NCI-H1436 (cell line): Measurements from ENCODE around the gene C4orf46.
"Not testable (repeated sequence)": the region's sequence is repeated elsewhere in the genome, so short reads cannot be mapped to it uniquely, and the experiment has no call there.

Experiments
- DNase-seq: peaks from one replicate; lab custom pipeline; 2025; lab: John Stamatoyannopoulos, UW

The C4orf46 gene

GRCh38 chr4:158671665-158671914, at the start of gene C4orf46:
C4orf46 (minus strand) TSS chr4:158671887; CDS start chr4:158671801, 86 bp downstream.
- DNase-seq = no peak

- DNase-seq = no peak
Measured at GRCh38 chr4:158715802-158716201, 44.1 kb upstream of the C4orf46 start.

GRCh38 chr4:158714937-158715336, 43.2 kb upstream of the C4orf46 start:
- DNase-seq = no peak

GRCh38 chr4:158712622-158713021, 40.9 kb upstream of the C4orf46 start:
- DNase-seq = not testable (repeated sequence)

GRCh38 chr4:158710814-158711213, 39.1 kb upstream of the C4orf46 start:
- DNase-seq = no peak

GRCh38 chr4:158704274-158704673, 32.6 kb upstream of the C4orf46 start:
- DNase-seq = no peak

GRCh38 chr4:158688813-158689212, 17.1 kb upstream of the C4orf46 start:
- DNase-seq = no peak

GRCh38 chr4:158682066-158682465, 10.4 kb upstream of the C4orf46 start:
- DNase-seq = no peak

GRCh38 chr4:158681629-158682028, 9.9 kb upstream of the C4orf46 start:
- no peak for DNase-seq

- no peak for DNase-seq
Measured at GRCh38 chr4:158678767-158679166, 7.1 kb upstream of the C4orf46 start.

- DNase-seq = no peak
Measured at GRCh38 chr4:158676076-158676475, 4.4 kb upstream of the C4orf46 start.

- DNase-seq = no peak
Measured at GRCh38 chr4:158673633-158674032, 1.9 kb upstream of the C4orf46 start.

- DNase-seq = peak; percentile 98
Measured at GRCh38 chr4:158671915-158672806, 474 bp upstream of the C4orf46 start, which contains the start of gene ETFDH. ETFDH (plus strand) TSS chr4:158672296; CDS start chr4:158672457, 161 bp downstream.

- DNase-seq = peak; percentile 48
Measured at GRCh38 chr4:158670975-158671664, 567 bp downstream of the C4orf46 start.

- no peak for DNase-seq
Measured at GRCh38 chr4:158669310-158669709, 2.4 kb downstream of the C4orf46 start.

GRCh38 chr4:158667651-158668198, 4.0 kb downstream of the C4orf46 start:
- DNase-seq = no peak

GRCh38 chr4:158666892-158667291, 4.8 kb downstream of the C4orf46 start:
- no peak for DNase-seq

GRCh38 chr4:158664806-158665205, 6.9 kb downstream of the C4orf46 start:
- no peak for DNase-seq

- DNase-seq = not testable (repeated sequence)
Measured at GRCh38 chr4:158663707-158664625, 7.7 kb downstream of the C4orf46 start.

- DNase-seq = not testable (repeated sequence)
Measured at GRCh38 chr4:158663255-158663654, 8.4 kb downstream of the C4orf46 start.

- no peak for DNase-seq
Measured at GRCh38 chr4:158657291-158657690, 14.4 kb downstream of the C4orf46 start.

GRCh38 chr4:158656439-158656838, 15.2 kb downstream of the C4orf46 start:
- no peak for DNase-seq
